GM12891 (cell line): ENCODE measurements around the gene CMPK2.

Experiments
- POLR2A ChIP-seq: IDR thresholded peaks from 2 replicates; pipeline ENCODE4 v1.6.1; 2011; ENCODE audit warnings: low read depth, low read length, control low read depth
- POLR2AphosphoS5 ChIP-seq: IDR thresholded peaks from 2 replicates; pipeline ENCODE4 v1.6.1; 2011; ENCODE audit warnings: low read depth, low read length, control low read depth
- POU2F2 ChIP-seq: IDR thresholded peaks from 2 replicates; pipeline ENCODE4 v1.6.1; 2011; ENCODE audit warnings: low read depth, mild to moderate bottlenecking, control low read depth, low read length, moderate library complexity
- TAF1 ChIP-seq: IDR thresholded peaks from 2 replicates; pipeline ENCODE4 v1.6.1; 2011; ENCODE audit warnings: low read depth, low read length, control low read depth

DNA sequence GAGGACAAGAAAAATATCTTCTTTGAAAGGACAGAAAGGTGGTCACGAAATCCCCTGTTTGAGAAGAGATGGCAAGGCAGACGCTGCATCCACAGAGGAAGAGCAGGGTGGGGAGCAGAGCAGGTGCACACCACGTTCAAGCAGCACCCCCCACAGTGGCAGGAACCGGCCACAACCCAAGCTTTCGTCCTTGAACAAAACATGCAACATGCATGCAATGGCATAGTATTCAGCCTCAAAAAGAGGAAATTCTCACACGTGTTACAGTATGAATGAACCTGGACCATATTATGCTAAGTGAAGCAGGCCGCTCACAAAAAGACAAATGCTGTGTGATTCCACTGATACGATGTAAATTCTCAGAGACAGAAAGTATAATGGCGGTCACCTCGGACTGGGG, 51.4 kb downstream of the CMPK2 start:
- no peak for TF ChIP-seq POLR2A
- no peak for TF ChIP-seq TAF1
- TF ChIP-seq POLR2AphosphoS5, result no peak
- TF ChIP-seq POU2F2, result no peak
